Naive thymus-derived CD4-positive, alpha-beta T cell (primary cell): ENCODE measurements around the gene ATP8A2. TPM values are rescaled to one million over a fixed set of nuclear protein-coding genes. Genes with fewer than 3 reads are reported as not detected.

Experiments
- ATAC-seq: fragments of 150-1000 bp; cut with Tn5 transposase; 2 replicates; pipeline ENCODE4 v1.10.0; 2021; ENCODE audit warnings: mild to moderate bottlenecking, moderate library complexity
- CTCF ChIA-PET: fragments of 350-600 bp; sonication (Branson Sonifier 250); formaldehyde crosslinking; loops from one replicate; lab custom pipeline; 2021; ENCODE audit warnings: antibody characterized with exemption; lab: Charles Lee
- POLR2A ChIA-PET: fragments of 350-600 bp; sonication (Branson Sonifier 250); formaldehyde crosslinking; loops from one replicate; lab custom pipeline; 2021; ENCODE audit warnings: antibody characterized with exemption, inconsistent platforms; lab: Charles Lee
- DNase-seq, 9 donors: peaks; one replicate each; pipeline versions ENCODE4 v3.0.0 to v3.0.0-alpha.2; 2020 to 2022; ENCODE audit warnings: mixed read lengths in 1 of 9
- H3K27ac ChIP-seq: one replicate; pipeline ENCODE4 v1.7.0; 2013; ENCODE audit warnings: mild to moderate bottlenecking, low read depth, low read length, moderate library complexity
- H3K27me3 ChIP-seq, 2 donors: one replicate each; pipeline ENCODE4 v1.7.0; 2013; ENCODE audit warnings: low read length in 2 of 2, mild to moderate bottlenecking in 2 of 2, moderate library complexity in 2 of 2; ENCODE audit not compliant: control insufficient read depth in 2 of 2, insufficient read depth in 2 of 2
- H3K36me3 ChIP-seq, 3 experiments: 1 replicate in 2 of 3; 2 replicates in 1 of 3; pipeline ENCODE4 v1.7.0; 2013; ENCODE audit warnings: low read length in 3 of 3, mild to moderate bottlenecking in 3 of 3, moderate library complexity in 1 of 3; ENCODE audit not compliant: insufficient read depth in 3 of 3, control insufficient read depth in 2 of 3
- H3K4me1 ChIP-seq, 2 donors: one replicate each; pipeline ENCODE4 v1.7.0; 2013; ENCODE audit warnings: low read length in 2 of 2, mild to moderate bottlenecking in 2 of 2, moderate library complexity in 1 of 2; ENCODE audit not compliant: control insufficient read depth in 2 of 2, insufficient read depth in 2 of 2
- H3K4me3 ChIP-seq: 2 replicates; pipeline ENCODE4 v1.7.0; 2013; ENCODE audit warnings: mild to moderate bottlenecking, low read length
- H3K9me3 ChIP-seq, 3 experiments: 1 replicate in 2 of 3; 2 replicates in 1 of 3; pipeline ENCODE4 v1.7.0; 2013; ENCODE audit warnings: low read length in 3 of 3; ENCODE audit not compliant: control insufficient read depth in 2 of 3
- H3K27ac Mint-ChIP-seq, 9 donors: one replicate each; pipeline ENCODE4 v1.8.0; 2020 to 2022; ENCODE audit warnings: mixed read lengths in 9 of 9, mild to moderate bottlenecking in 8 of 9, moderate library complexity in 5 of 9, inconsistent platforms in 2 of 9
- H3K27me3 Mint-ChIP-seq, 5 donors: one replicate each; pipeline ENCODE4 v1.8.0; 2021 to 2022; ENCODE audit warnings: mixed read lengths in 5 of 5, mild to moderate bottlenecking in 1 of 5
- H3K36me3 Mint-ChIP-seq, 5 donors: one replicate each; pipeline ENCODE4 v1.8.0; 2020 to 2022; ENCODE audit warnings: mixed read lengths in 5 of 5, mild to moderate bottlenecking in 3 of 5, inconsistent platforms in 1 of 5
- H3K4me1 Mint-ChIP-seq, 7 donors: one replicate each; pipeline ENCODE4 v1.8.0; 2020 to 2022; ENCODE audit warnings: mixed read lengths in 7 of 7, mild to moderate bottlenecking in 3 of 7, inconsistent platforms in 1 of 7
- H3K4me3 Mint-ChIP-seq, 10 donors: one replicate each; pipeline ENCODE4 v1.8.0; 2020 to 2022; ENCODE audit warnings: mild to moderate bottlenecking in 10 of 10, mixed read lengths in 10 of 10, moderate library complexity in 6 of 10, inconsistent platforms in 2 of 10
- H3K9me3 Mint-ChIP-seq, 11 donors: one replicate each; pipeline ENCODE4 v1.8.0; 2020 to 2022; ENCODE audit warnings: mixed read lengths in 11 of 11, mild to moderate bottlenecking in 4 of 11, inconsistent platforms in 1 of 11, moderate library complexity in 1 of 11
- intact Hi-C, 2 donors: fragments of 100-400 bp; cut with micrococcal nuclease; formaldehyde crosslinking; loops; one replicate each; pipeline ENCODE4 v1.15.1; 2023
- polyA plus RNA-seq, 2 donors: library from polyadenylated mRNA; unstranded; fragments of 300-500 nt; fragmentation: Illumina TruSeq; gene quantifications; one replicate each; pipeline ENCODE4 v1.2.3, GENCODE V29; 2021
- total RNA-seq, 6 experiments: library from RNA in 5 of 6; stranded (reverse) in 5 of 6; gene quantifications; 1 replicate in 5 of 6; 2 replicates in 1 of 6; pipeline ENCODE4 v1.2.3 and lab custom pipeline; 2021 to 2026

Gene ATP8A2
- total and polyA plus RNA-seq, 7 experiments from 2014 or later: 0.56 to 2.4 (median 1.2) TPM

DNA sequence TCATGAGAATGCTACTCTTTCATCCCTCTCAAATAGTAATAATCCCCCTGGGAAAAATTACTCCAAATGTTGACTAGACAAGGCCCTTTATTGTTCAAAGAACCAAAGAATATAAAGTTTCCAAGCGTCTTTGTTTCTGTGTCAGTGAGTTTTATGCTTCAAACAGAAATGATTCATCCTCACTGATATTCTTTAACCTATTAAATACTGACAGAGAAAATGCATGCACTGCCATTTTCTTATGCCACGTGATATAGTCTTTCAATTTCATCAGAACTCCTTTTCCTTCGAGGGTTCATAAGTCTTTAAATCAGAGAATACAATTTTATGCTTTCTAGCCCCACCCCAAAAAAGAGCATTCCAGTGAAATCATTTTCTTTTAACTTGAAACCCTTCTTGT, 468.5 kb downstream of the ATP8A2 start:
- Histone ChIP-seq H3K9me3 (no peaks in the 10 kb centered on the region), H3K4me3 (no peak overlapping the region), H3K27me3 (no peaks in the 10 kb centered on the region), H3K36me3 (no peaks in the 10 kb centered on the region), H3K27ac (no peak overlapping the region), H3K4me1 (no peaks in the 10 kb centered on the region)
- POLR2A ChIA-PET: no interaction called here
- intact Hi-C loops: no loop called here
- DNase-seq: no peak
- no peak for ATAC-seq
- Mint-ChIP-seq H3K27me3 (peaks cover 0 to 11% (median 0%) of the 10 kb centered on the region in 5 donors), H3K4me1 (peaks cover 0 to 15% (median 8%) of the 10 kb centered on the region in 7 donors), H3K9me3 (peaks cover 0 to 7% (median 0%) of the 10 kb centered on the region in 11 donors), H3K36me3 (peaks cover 0 to 9% (median 6%) of the 10 kb centered on the region in 5 donors), H3K27ac (peak overlapping the region in 2 of 9 donors; percentile 32 to 50), H3K4me3 (peak overlapping the region in 2 of 10 donors; percentile 33 to 41)
- CTCF ChIA-PET: interaction anchor here (0.9 kb wide), 1 partner anchor 33 kb away, joined by 3 read pairs; no protein-coding TSS in a partner anchor

DNA sequence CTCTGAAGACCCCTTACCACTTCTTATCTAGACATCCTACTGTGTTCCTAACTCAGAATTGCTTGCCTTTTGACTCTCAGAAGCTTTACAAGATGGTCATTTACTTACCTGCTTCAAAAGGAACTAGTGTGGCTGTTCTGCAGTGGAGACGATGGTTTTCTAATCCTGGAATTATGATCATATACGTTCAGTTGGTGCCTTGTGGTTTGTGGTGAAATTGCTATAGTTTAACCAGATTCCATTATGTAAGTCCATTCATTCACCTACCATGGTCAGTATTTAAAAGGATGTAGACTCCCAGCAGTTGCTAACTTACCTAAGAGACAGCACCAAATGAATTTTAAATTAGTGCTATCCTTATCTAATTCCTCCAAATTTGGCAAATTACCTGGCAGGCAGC, 469.2 kb downstream of the ATP8A2 start:
- Histone ChIP-seq H3K4me1 (no peaks in the 10 kb centered on the region), H3K9me3 (no peaks in the 10 kb centered on the region), H3K27me3 (no peaks in the 10 kb centered on the region), H3K4me3 (no peak overlapping the region), H3K36me3 (no peaks in the 10 kb centered on the region), H3K27ac (no peak overlapping the region)
- DNase-seq: no peak
- ChIA-PET POLR2A (no interaction called here), CTCF (no interaction called here)
- no peak for ATAC-seq
- H3K4me3 Mint-ChIP-seq: no peak overlapping the region
- peaks cover 0 to 19% (median 9%) of the 10 kb centered on the region in 7 donors for H3K4me1 Mint-ChIP-seq
- H3K36me3 Mint-ChIP-seq: peaks cover 0 to 9% (median 6%) of the 10 kb centered on the region in 5 donors
- peaks cover 0 to 11% (median 0%) of the 10 kb centered on the region in 5 donors for H3K27me3 Mint-ChIP-seq
- intact Hi-C loops: no loop called here
- peaks cover 0 to 7% (median 0%) of the 10 kb centered on the region in 11 donors for H3K9me3 Mint-ChIP-seq
- no peak overlapping the region for H3K27ac Mint-ChIP-seq

DNA sequence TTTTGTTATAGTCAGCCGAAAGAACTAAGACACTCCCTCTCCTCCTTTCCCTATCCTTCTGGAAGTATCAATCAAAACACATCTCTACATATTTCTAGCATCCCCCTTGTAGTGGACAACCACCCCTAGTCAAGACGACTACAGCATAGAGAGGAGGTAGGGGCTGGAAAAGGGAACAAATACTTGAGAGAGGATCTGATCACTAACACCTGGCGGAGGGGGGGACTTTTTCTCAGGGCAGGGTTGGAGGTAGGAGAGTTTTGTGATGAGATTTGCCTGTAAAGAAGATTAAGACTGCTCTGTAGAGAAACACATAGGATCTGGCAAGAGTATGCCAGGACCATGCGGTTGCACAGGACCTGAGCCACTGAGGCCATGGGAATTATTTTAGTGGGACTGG, 471.9 kb downstream of the ATP8A2 start:
- ChIA-PET POLR2A (no interaction called here), CTCF (no interaction called here)
- Mint-ChIP-seq H3K4me1 (peaks cover 14 to 45% (median 33%) of the 10 kb centered on the region in 7 donors), H3K9me3 (peaks cover 0 to 7% (median 0%) of the 10 kb centered on the region in 11 donors), H3K36me3 (peaks cover 0 to 10% (median 6%) of the 10 kb centered on the region in 5 donors), H3K27ac (peak overlapping the region in 1 of 9 donors; percentile 66), H3K4me3 (no peak overlapping the region), H3K27me3 (peaks cover 0 to 11% (median 0%) of the 10 kb centered on the region in 5 donors)
- no peak overlapping the region for H3K4me3 ChIP-seq
- ATAC-seq (no peak), DNase-seq (no peak)
- no peaks in the 10 kb centered on the region for H3K9me3 ChIP-seq
- H3K36me3 ChIP-seq: no peaks in the 10 kb centered on the region
- H3K4me1 ChIP-seq: peaks cover 13 to 23% of the 10 kb centered on the region in 2 donors
- H3K27ac ChIP-seq: no peak overlapping the region
- H3K27me3 ChIP-seq: no peaks in the 10 kb centered on the region
- intact Hi-C loops: no loop called here

DNA sequence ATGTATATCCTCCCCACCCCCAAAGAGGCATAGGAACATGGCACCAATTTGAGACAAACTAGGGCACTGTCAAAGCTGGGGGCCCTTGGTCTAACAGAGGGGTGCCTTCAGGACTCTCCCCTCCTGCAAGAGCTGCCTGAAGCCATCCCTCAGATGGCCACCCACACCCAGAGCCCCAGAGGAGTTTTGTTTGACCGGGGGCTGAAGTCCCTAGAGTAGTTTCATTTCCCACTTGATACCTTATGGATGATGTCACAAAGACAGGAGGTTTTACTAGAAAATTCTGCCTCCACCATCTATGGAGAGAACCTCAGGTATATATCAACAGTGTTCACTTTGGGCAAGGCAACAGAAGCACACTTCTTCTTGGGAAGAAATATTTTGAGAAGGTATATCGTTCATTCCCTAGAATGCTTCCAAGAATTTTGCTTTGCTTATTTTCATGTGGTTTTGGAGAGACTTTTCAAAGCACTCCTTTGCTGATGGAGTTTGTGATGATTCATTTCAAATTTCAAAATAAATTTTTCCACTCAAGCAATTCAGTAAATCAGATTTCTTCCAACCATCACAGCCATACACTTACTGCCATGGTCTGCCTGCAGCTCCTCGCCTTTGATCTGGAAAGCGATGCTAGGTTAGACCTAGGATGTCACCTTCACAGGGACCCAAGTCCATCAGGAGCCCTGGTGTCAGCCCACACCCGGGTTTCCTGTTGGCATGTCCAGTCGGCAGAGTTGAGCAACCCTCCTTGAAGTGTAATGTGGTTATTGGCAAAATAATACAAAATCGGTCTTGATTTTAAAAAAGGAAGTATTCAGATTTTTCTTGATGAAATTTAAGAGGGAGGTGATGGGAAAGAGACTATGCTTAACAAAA, 473.0 kb downstream of the ATP8A2 start:
- Histone ChIP-seq H3K36me3 (no peaks in the 10 kb centered on the region), H3K27ac (no peak overlapping the region), H3K4me1 (peaks cover 13 to 23% of the 10 kb centered on the region in 2 donors), H3K9me3 (no peaks in the 10 kb centered on the region), H3K4me3 (no peak overlapping the region), H3K27me3 (no peaks in the 10 kb centered on the region)
- ChIA-PET CTCF (no interaction called here), POLR2A (interaction anchor here (0.5 to 0.8 kb wide), 3 partner anchors 9 to 207 kb away, joined by 3 read pairs; partner anchors contain the start of gene SHISA2)
- H3K4me1 Mint-ChIP-seq: peaks cover 19 to 51% (median 43%) of the 10 kb centered on the region in 7 donors
- no peak for ATAC-seq
- no peak overlapping the region for H3K4me3 Mint-ChIP-seq
- H3K9me3 Mint-ChIP-seq: peaks cover 0 to 7% (median 0%) of the 10 kb centered on the region in 11 donors
- H3K36me3 Mint-ChIP-seq: peaks cover 0 to 10% (median 6%) of the 10 kb centered on the region in 5 donors
- H3K27me3 Mint-ChIP-seq: peaks cover 0 to 9% (median 0%) of the 10 kb centered on the region in 5 donors
- H3K27ac Mint-ChIP-seq: peak overlapping the region in 2 of 9 donors; percentile 13 to 33
- intact Hi-C loops: loop anchor here in 1 of 2 donors (5.0 kb wide), 2 partner anchors 128 to 208 kb away; partner anchors contain the start of gene SHISA2
- DNase-seq: no peak

DNA sequence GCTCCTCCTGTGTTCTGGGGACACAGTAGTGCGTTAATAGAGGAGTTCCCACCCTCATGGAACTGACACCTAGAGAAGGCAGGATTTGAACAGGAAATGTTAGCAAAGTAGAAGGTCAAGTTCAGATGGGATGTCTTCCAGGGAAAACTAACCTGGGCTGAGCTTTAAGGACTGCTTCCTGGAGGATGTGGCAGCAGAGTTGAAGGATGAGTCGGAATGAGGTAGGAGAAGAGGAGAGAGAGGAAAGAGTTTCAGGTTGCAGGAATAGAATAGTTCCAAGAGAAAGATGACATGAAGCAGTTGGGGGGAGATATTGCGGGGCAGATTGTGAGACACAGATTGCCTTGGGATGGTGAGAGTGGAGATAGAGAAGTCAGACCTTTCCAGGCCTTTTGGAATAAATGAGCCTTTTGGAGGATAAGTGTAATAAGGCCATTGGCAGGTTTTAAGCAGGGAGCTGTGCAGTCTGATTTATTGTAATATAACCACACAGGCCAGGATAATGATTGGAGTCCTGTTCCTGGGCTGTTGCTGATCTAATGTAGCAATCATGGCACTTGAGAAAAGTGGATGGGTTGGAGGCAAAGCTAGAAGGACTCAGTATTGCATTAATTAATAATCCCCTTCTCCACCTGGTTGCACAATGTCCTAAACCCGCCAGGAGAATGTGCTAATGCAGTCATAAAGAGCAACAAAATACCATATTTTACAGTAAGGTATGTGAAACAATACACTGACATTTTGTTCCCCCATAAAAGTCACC, 474.6 kb downstream of the ATP8A2 start:
- H3K4me1 Mint-ChIP-seq: peaks cover 19 to 48% (median 39%) of the 10 kb centered on the region in 7 donors
- intact Hi-C loops: loop anchor here (2.0 to 5.0 kb wide), 4 partner anchors 28 to 560 kb away; partner anchors contain the start of genes MTMR6 (in 1 of the 2) and SHISA2 (in 1 of the 2)
- DNase-seq: no peak
- POLR2A ChIA-PET: interaction anchor here (0.6 to 0.9 kb wide), 2 partner anchors 26 to 42 kb away, joined by 3 to 4 read pairs; no protein-coding TSS in a partner anchor
- peak overlapping the region; percentile 26 to 75 (median 66) for H3K4me3 Mint-ChIP-seq
- ATAC-seq: no peak
- H3K4me1 ChIP-seq: peaks cover 13 to 23% of the 10 kb centered on the region in 2 donors
- peaks cover 0 to 9% (median 0%) of the 10 kb centered on the region in 5 donors for H3K27me3 Mint-ChIP-seq
- H3K36me3 Mint-ChIP-seq: peaks cover 0 to 10% (median 6%) of the 10 kb centered on the region in 5 donors
- H3K27me3 ChIP-seq: no peaks in the 10 kb centered on the region
- peaks cover 0 to 7% (median 0%) of the 10 kb centered on the region in 11 donors for H3K9me3 Mint-ChIP-seq
- CTCF ChIA-PET: interaction anchor here (0.5 to 0.7 kb wide), 2 partner anchors 38 to 1212 kb away, joined by 3 read pairs; no protein-coding TSS in a partner anchor
- H3K36me3 ChIP-seq: no peaks in the 10 kb centered on the region
- peak overlapping the region; percentile 38 for H3K4me3 ChIP-seq
- H3K27ac ChIP-seq: peak overlapping the region; percentile 39
- peak overlapping the region; percentile 6 to 91 (median 72) for H3K27ac Mint-ChIP-seq
- no peaks in the 10 kb centered on the region for H3K9me3 ChIP-seq

DNA sequence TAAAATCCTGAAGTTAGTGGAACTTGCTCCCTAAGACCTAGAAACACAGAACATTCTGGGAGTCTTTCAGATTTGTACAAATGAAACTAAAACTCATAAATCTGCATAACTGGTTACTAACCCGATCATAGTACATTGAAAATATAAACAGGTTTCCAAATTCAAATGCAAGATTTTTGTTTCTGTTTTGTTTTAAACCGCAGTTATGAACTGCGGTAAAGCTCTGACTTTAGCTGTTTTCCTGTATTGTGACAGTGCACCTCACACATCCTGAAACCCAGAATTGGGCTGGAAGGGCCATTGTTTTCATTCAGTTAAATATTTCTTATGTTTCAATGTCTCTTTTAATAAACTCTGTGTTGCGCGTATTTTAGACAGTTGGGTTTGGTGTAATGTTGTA, 475.4 kb downstream of the ATP8A2 start:
- peaks cover 0 to 6% (median under 1%) of the 10 kb centered on the region in 5 donors for H3K36me3 Mint-ChIP-seq
- ATAC-seq (peak; percentile 75), DNase-seq (peak in 7 of 9 donors; percentile 17 to 65 (median 47))
- CTCF ChIA-PET: interaction anchor here (0.6 kb wide), 1 partner anchor 11 kb away, joined by 3 read pairs; no protein-coding TSS in a partner anchor
- peak overlapping the region; percentile 39 for H3K27ac ChIP-seq
- no peaks in the 10 kb centered on the region for H3K36me3 ChIP-seq
- POLR2A ChIA-PET: interaction anchor here (0.9 kb wide), 1 partner anchor 25 kb away, joined by 4 read pairs; no protein-coding TSS in a partner anchor
- H3K4me3 Mint-ChIP-seq: peak overlapping the region; percentile 26 to 75 (median 66)
- intact Hi-C loops: loop anchor here (1.0 to 5.0 kb wide), 7 partner anchors 28 to 560 kb away; partner anchors contain the start of genes MTMR6 (in 1 of the 2) and SHISA2 (in 1 of the 2)
- peaks cover 21 to 48% (median 38%) of the 10 kb centered on the region in 7 donors for H3K4me1 Mint-ChIP-seq
- peaks cover 0 to 3% (median 0%) of the 10 kb centered on the region in 5 donors for H3K27me3 Mint-ChIP-seq
- H3K27ac Mint-ChIP-seq: peak overlapping the region; percentile 6 to 91 (median 72)
- peaks cover 0 to 1% (median 0%) of the 10 kb centered on the region in 11 donors for H3K9me3 Mint-ChIP-seq
- H3K4me3 ChIP-seq: peak overlapping the region; percentile 38
- H3K9me3 ChIP-seq: no peaks in the 10 kb centered on the region
- peaks cover 13 to 23% of the 10 kb centered on the region in 2 donors for H3K4me1 ChIP-seq
- H3K27me3 ChIP-seq: no peaks in the 10 kb centered on the region
